Sigmoid colon (tissue), 7 donors: ENCODE measurements around the gene GYG2. TPM values are rescaled to one million over a fixed set of nuclear protein-coding genes. Genes with fewer than 3 reads are reported as not detected.

ENCODE experiments used
- DNase-seq: peaks from one replicate; pipeline ENCODE4 v3.0.0-alpha.2; 2019
- H3K27ac ChIP-seq, 4 donors: fragments of 200-600 bp; sonication (generic); one replicate each; pipeline ENCODE4 v1.5.1; 2016 to 2019; ENCODE audit warnings: mild to moderate bottlenecking in 1 of 4
- H3K27me3 ChIP-seq, 3 donors: fragments of 200-600 bp; sonication (generic); one replicate each; pipeline ENCODE4 v1.5.1; 2019; ENCODE audit warnings: mild to moderate bottlenecking in 1 of 3
- H3K36me3 ChIP-seq, 4 donors: fragments of 200-600 bp; sonication (generic); one replicate each; pipeline ENCODE4 v1.5.1; 2016 to 2019
- H3K4me1 ChIP-seq, 4 donors: fragments of 200-600 bp; sonication (generic); one replicate each; pipeline ENCODE4 v1.5.1; 2017 to 2019
- H3K4me3 ChIP-seq, 4 donors: fragments of 200-600 bp; sonication (generic); one replicate each; pipeline ENCODE4 v1.5.1; 2017 to 2019; ENCODE audit warnings: mild to moderate bottlenecking in 2 of 4, moderate library complexity in 1 of 4
- H3K9me3 ChIP-seq, 4 donors: fragments of 200-600 bp in 3 of 4; sonication (generic) in 3 of 4; one replicate each; pipeline versions ENCODE4 v1.5.1 to v1.6.1; 2013 to 2019
- CTCF ChIP-seq, 4 experiments: fragments of 450-650 bp in 3 of 4; fragments of 200-600 bp in 1 of 4; IDR thresholded peaks; one replicate each; pipeline ENCODE4 v1.5.1; 2016 to 2019; ENCODE audit warnings: antibody characterized with exemption in 4 of 4, mild to moderate bottlenecking in 3 of 4, moderate library complexity in 2 of 4
- EP300 ChIP-seq, 4 donors: sonication (generic); formaldehyde crosslinking; IDR thresholded peaks; one replicate each; pipeline ENCODE4 v1.6.1; 2017; ENCODE audit warnings: antibody characterized with exemption in 4 of 4
- POLR2A ChIP-seq, 2 donors: fragments of 450-650 bp; IDR thresholded peaks; one replicate each; pipeline ENCODE4 v1.6.1; 2016; ENCODE audit warnings: antibody characterized with exemption in 2 of 2, mild to moderate bottlenecking in 2 of 2, moderate library complexity in 2 of 2
- POLR2AphosphoS5 ChIP-seq, 4 donors: sonication (generic); formaldehyde crosslinking; IDR thresholded peaks; one replicate each; pipeline ENCODE4 v1.6.1; 2017; ENCODE audit warnings: antibody characterized with exemption in 4 of 4
- WGBS, 2 donors: extraction: QIAGEN DNeasy Blood & Tissue Kit; methylation state at CpG; one replicate each; pipeline ENCODE4 v1.1.7; 2013; 5-methylcytosine and 5-hydroxymethylcytosine counted together
- intact Hi-C: fragments of 100-400 bp; cut with DNase I; formaldehyde crosslinking; loops from one replicate; pipeline ENCODE4 v1.15.1; 2023
- polyA plus RNA-seq, 3 donors: library from polyadenylated mRNA; stranded (reverse); fragments of 200-250 nt; gene quantifications; one replicate each; pipeline ENCODE4 v1.2.3, GENCODE V29; 2013
- total RNA-seq, 4 donors: library from RNA; depleted of rRNA; stranded (reverse); fragments of >200 nt; gene quantifications; one replicate each; pipeline ENCODE4 v1.1.0, GENCODE V29; 2016
- donor health status: healthy with polysubstance abuse.
- donor health status: Bipolar disorder and iron deficiency.
- donor health status: healthy.

The GYG2 gene
- total and polyA plus RNA-seq, 7 donors: 1.6 to 6.0 (median 3.9) TPM

- H3K9me3 ChIP-seq: no peaks in the 10 kb centered on the region
- intact Hi-C loops: no loop called here
- 92 to 95% methylated on average over 5 of the region's 5 CpGs for WGBS, 2 donors
- H3K36me3 ChIP-seq: no peaks in the 10 kb centered on the region
- H3K4me1 ChIP-seq: no peaks in the 10 kb centered on the region
- no peak overlapping the region for H3K27ac ChIP-seq
- no peak for DNase-seq
- no peak overlapping the region for H3K4me3 ChIP-seq
- no peaks in the 10 kb centered on the region for H3K27me3 ChIP-seq
- TF ChIP-seq EP300 (IDR thresholded peaks at IDR 0.05): no peak
- no peak for TF ChIP-seq POLR2A (IDR thresholded peaks at IDR 0.05)
- TF ChIP-seq POLR2AphosphoS5 (IDR thresholded peaks at IDR 0.05): no peak
- TF ChIP-seq CTCF (IDR thresholded peaks at IDR 0.05): no peak
These were observed 45.7 kb downstream of the GYG2 start for GRCh38 chrX:2874222-2875135.

- 97 to 98% methylated on average over 3 of the region's 3 CpGs for WGBS, 2 donors
- no peaks in the 10 kb centered on the region for H3K4me1 ChIP-seq
- no peak for DNase-seq
These were observed 46.4 kb downstream of the GYG2 start for GRCh38 chrX:2875136-2875481.

GRCh38 chrX:2875798-2876399, 47.2 kb downstream of the GYG2 start:
- no peak overlapping the region for H3K4me3 ChIP-seq
- WGBS, 2 donors: 54 to 82% methylated on average over 6 of the region's 6 CpGs
- H3K36me3 ChIP-seq: no peaks in the 10 kb centered on the region
- no peaks in the 10 kb centered on the region for H3K4me1 ChIP-seq
- no peak overlapping the region for H3K27ac ChIP-seq
- intact Hi-C loops: no loop called here
- no peak for DNase-seq
- H3K27me3 ChIP-seq: no peaks in the 10 kb centered on the region
- TF ChIP-seq EP300 (IDR thresholded peaks at IDR 0.05) (no peak), CTCF (IDR thresholded peaks at IDR 0.05) (no peak), POLR2AphosphoS5 (IDR thresholded peaks at IDR 0.05) (no peak), POLR2A (IDR thresholded peaks at IDR 0.05) (no peak)
- no peaks in the 10 kb centered on the region for H3K9me3 ChIP-seq

More at GRCh38 chrX:2875136-2875481, 46.4 kb downstream of the GYG2 start:
- Histone ChIP-seq H3K36me3 (no peaks in the 10 kb centered on the region), H3K27ac (no peak overlapping the region), H3K9me3 (no peaks in the 10 kb centered on the region), H3K4me3 (no peak overlapping the region), H3K27me3 (no peaks in the 10 kb centered on the region)
- TF ChIP-seq EP300 (IDR thresholded peaks at IDR 0.05) (no peak), POLR2AphosphoS5 (IDR thresholded peaks at IDR 0.05) (no peak), POLR2A (IDR thresholded peaks at IDR 0.05) (no peak), CTCF (IDR thresholded peaks at IDR 0.05) (no peak)
- intact Hi-C loops: no loop called here

GRCh38 chrX:2878563-2878962, 49.8 kb downstream of the GYG2 start:
- Histone ChIP-seq H3K4me3 (no peak overlapping the region), H3K36me3 (no peaks in the 10 kb centered on the region), H3K27ac (no peak overlapping the region), H3K9me3 (no peaks in the 10 kb centered on the region), H3K27me3 (no peaks in the 10 kb centered on the region), H3K4me1 (no peaks in the 10 kb centered on the region)
- no peak for TF ChIP-seq POLR2AphosphoS5 (IDR thresholded peaks at IDR 0.05)
- TF ChIP-seq CTCF (IDR thresholded peaks at IDR 0.05): no peak
- TF ChIP-seq EP300 (IDR thresholded peaks at IDR 0.05): no peak
- no peak for TF ChIP-seq POLR2A (IDR thresholded peaks at IDR 0.05)
- intact Hi-C loops: no loop called here
- no peak for DNase-seq
- WGBS, 2 donors: 76 to 83% methylated on average over 2 of the region's 2 CpGs
